ENCODE results near the gene USP47.

Gene USP47

DNA sequence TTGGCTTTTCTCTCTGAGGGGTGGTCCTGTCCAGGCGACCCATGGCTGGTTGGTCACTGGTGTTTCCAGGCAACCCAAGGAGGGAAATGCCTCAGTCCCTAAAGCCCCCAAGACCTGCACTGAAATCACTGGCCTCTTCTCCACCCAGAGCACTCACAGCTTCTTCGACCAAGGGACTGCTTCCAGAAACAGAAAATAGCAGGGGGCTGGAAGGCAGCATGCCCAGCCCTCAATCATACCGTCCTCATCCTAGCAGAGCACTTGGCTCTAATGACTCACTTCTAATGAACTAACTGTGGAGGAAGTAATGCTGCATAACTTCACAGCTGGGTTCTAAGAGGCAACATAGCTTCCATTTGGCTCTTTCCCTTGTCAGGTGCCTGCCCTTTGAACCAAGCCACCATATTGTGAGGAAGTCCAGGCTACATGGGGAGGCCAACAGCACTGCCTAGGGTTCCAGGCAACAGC is 139.1 kb downstream of the USP47 start:
- no peak for DNase-seq (ENCODE audit: low read depth)

DNA sequence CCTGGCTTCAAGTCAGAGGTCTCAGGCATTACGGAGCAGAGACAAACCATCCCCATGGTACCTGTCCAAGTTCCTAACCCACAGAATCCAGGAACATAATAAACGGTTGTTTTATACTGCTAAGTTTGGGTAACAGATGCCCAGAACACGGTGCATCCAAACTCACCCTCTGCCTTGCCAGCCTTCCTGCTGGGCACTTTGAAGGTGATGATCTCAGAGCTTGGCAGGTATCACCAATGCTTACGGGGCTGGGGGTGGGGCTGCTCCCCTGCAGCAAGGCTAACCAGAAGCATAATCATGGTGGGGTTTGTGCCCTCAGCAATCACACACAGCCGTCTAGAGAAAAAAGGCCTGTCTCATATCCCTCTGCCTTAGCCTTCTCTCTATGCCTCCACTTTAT is 139.6 kb downstream of the USP47 start:
- DNase-seq (ENCODE audit: low read depth) = no peak

DNA sequence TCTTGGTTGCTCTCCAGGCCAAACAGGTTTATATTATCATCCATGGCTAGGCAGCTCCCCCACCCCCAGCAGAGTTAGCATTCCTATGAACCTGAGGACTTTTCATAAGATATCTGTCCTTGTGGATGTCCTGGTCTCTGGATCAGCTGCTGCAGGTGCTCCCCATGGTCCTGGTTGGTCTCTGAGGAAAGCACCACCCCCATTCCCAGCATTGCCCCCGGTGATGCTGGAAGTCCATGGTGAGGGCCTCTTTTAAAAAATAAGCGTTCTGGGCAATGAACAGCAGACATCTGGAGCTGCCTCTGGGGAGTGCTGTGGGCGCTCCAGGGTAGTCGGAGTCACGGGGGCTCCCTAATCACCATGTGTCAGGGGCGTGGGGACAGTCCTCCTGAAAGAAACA is 140.1 kb downstream of the USP47 start:
- DNase-seq (ENCODE audit: low read depth) = no peak

DNA sequence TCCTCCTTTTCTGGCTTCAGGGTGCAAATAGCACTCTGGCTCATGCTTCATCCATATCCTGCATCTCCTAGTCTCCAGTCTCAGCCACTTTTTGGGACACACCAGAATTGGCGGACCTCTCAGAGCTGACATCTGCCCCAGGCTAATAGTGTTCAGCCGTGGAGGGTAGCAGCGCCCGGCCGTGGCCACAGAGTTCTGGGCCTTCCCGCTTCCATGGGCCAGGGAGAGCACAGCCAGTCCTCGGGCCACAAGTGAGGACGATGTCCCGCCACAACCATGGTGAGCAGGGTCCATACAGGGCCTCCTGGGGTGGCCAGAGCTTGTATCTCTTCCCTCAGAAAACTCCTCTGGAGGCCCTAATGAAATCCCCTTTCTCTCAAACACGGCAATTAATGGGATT is 140.7 kb downstream of the USP47 start:
- DNase-seq (ENCODE audit: low read depth) = no peak

DNA sequence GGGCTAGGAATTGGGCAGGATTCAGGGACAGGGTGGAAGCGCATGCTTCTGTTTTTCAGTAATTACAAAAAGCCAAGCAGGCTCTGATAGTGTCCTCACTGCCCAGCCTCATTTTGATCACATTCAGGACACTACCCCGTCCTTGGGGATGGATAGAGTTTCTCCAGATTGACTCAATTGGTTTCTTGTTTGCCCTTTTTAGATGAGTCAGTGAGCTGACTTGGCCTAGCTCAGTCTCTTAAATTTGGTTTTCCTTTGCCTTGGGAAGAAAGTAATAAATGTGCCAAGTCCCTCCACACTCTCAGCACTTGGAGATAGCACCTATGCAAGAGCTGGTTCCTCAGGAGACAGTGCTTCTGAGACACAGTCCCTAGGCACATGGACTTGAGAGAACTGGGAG is 141.2 kb downstream of the USP47 start:
- DNase-seq (ENCODE audit: low read depth) = no peak

DNA sequence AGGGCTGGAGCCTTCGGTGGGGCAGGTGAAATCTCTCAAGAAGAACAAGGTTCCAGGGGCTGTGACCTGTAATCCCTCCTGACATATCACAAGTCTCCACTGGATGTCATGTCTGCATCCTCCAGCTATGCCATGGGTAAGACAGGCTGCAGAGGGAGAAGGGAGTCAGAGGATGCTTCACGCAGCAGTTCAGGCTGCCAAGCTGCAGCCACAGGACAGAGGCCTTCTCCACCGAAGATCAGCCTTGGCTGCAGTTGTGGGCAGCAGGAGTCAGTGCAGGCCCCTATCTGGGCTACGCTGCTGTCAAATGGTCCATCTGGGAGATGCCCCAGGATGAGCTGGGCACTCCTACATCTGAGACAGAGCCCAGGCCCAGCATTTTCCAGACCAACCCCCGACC is 141.7 kb downstream of the USP47 start:
- DNase-seq (ENCODE audit: low read depth) = no peak

DNA sequence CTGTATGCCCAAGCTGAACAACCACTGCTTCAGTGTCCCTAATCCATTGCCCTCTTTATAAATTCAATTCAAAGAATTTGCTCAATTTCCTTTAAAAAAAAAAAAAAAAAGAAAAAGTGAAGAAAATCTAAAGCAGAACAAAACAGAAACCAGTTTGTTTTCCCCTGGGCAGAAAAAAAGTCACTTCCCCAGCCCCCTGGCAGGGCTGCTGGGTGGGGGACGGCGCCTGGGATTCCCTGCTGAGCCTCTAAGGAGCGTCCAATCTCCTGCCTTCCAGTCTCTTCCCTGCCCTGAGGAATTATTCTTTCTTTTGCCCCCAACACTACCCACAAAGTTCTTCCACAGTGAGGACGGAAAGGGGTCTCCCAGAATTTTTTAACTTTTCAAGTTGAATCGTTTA is 142.8 kb downstream of the USP47 start:
- no peak for DNase-seq (ENCODE audit: low read depth)

DNA sequence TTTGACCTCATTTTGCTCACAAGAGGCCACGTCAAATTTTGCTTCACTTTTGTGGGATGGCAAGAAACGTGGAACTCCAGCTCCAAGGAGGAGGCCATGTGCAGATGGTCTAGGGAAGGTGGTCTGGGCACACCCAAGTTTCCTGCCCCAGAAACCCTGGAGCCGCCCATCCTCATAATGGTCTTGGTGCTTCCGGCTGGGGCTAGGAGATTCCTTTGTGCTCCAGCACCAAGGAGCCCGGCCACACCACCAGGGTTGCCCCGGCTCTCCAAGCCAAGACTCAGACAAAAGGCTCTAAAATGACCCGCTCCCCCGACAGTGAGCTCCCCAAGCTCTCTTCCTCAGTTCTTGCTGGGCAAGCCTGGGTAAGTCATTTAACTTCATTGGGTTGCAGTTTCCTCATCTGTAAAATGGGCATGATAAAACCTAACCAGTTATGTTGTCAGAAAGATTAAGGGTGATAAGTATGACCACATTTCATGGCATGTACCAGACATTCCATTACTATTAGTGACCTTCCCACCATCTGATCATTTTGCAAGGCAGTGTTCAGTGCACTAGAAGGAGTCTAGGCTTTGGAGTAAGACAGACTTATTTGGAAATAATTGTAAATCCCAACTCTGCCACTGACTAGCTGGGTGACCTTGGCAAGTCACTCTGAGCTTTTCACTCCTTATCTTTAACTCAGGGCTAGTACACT is 143.4 kb downstream of the USP47 start:
- DNase-seq (ENCODE audit: low read depth) = no peak

DNA sequence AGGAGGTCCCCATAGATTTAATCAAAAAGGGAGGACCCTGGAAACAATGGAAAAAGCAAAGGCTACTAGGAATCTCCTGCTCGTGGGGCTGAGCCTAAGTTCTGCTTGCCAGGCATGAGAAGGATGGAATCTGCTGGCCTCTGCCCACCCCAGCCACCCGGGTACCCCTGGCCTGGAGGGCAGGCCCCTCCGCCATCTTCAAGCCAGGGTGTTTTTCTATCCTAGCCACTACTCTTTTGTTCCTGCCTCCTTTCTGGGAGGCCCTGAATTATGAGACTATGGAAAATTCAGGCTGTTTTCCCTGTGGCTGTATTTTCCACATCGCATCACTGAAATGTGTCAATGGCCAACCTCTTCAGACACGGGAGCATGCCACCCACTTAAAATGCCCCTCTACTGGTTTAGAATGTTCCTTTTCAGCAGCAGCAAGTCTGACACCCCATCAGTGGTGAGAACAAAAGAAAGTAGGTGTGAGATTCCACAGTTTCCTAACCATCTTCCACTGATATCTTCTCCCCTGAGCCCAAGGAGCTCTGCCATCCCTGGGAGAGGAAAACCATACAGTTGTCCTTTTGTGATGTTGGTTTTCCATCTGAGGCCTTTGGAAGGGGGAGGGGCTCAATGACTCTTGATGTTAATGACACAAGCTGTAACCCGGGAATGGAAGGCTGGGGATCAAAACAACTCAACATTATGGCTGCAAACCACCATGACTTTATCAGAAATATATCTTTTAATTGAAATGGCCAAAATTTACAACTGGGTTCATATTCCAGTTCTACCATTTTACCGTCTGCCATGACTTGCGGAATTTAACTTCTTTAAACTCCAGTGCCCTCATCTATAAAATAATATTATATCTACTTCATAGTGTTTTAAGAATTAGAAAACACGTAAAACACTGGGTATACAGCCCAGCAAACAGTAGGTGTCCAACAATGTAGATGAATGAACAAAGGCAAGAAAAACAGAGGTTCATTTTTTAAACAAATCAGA is 144.5 kb downstream of the USP47 start:
- no peak for DNase-seq (ENCODE audit: low read depth)

DNA sequence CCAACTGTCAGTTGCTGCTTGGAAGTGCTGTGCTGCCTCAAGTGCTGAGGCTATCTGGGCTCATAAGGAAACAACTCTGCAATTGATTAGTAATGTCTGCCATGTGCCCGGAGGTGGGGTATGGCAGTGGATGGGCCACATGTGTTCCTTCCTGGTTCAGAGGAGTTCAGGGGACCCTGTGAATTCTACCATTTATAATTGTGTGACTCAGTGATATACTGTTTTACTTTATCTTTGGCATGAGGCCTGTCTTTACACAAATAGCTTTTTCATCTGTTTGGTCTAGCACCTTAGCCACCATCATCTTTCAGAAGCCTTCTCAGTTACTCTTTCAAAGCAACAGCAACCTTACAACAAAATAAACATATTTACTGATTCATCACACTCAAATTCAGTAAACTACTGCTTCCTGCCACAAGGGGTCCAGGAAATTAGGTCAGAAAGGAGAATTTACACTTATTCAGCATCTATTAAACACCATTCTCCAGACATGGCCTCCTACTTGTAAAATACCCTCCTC is 145.8 kb downstream of the USP47 start:
- DNase-seq (ENCODE audit: low read depth) = no peak

DNA sequence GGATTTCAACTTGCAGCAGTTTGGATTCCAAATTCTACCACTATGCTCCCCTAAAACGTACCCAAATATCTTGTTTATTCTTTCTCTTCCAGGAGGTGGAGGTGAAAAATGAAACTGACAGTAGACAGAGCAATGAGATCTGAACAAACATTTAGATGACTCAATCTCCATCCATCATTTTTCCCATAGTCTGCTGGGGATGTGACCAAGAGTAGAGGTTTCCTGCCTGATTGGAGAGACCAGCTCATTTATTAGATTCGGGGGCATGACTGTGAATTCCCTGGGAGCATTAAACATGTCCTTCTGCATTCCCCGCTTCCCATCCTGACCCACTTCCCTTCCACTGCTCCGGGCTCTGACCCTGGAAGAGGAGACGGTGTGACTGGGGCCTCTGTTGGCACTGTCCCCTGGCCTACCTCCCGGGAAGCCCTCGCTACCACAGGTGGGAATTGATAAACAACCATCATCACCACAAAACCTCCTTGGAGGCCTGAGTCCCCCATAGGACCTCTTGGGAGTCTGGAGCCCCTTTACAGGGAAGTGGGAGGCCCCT is 146.4 kb downstream of the USP47 start:
- no peak for DNase-seq (ENCODE audit: low read depth)

DNA sequence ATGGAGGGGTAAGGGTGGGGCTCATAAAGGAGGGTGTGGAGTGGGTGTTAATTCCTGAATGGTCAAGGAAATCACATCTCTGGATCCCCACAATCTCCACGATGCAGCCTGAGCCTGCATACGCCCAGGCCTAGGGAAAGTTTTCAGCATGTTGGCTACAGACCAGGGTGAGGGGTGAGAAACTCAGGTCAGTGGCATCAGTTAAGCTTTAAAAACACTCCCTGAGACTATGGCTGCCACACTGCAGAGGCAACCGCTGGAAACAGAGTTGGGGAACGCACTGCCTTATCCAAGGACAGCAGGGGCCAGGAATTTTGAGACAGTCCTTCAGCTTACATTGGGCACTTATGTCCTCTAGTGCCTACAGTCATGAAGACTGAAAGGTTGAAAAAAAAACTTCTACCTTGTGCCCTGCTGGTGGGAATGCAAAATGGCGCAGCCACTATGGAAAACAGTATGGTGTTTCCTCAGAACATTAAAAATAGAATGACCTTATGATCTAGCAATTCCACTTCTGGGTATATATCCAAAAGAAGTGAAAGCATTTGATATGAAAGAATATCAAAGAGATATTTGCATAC is 147.0 kb downstream of the USP47 start:
- no peak for DNase-seq (ENCODE audit: low read depth)

DNA sequence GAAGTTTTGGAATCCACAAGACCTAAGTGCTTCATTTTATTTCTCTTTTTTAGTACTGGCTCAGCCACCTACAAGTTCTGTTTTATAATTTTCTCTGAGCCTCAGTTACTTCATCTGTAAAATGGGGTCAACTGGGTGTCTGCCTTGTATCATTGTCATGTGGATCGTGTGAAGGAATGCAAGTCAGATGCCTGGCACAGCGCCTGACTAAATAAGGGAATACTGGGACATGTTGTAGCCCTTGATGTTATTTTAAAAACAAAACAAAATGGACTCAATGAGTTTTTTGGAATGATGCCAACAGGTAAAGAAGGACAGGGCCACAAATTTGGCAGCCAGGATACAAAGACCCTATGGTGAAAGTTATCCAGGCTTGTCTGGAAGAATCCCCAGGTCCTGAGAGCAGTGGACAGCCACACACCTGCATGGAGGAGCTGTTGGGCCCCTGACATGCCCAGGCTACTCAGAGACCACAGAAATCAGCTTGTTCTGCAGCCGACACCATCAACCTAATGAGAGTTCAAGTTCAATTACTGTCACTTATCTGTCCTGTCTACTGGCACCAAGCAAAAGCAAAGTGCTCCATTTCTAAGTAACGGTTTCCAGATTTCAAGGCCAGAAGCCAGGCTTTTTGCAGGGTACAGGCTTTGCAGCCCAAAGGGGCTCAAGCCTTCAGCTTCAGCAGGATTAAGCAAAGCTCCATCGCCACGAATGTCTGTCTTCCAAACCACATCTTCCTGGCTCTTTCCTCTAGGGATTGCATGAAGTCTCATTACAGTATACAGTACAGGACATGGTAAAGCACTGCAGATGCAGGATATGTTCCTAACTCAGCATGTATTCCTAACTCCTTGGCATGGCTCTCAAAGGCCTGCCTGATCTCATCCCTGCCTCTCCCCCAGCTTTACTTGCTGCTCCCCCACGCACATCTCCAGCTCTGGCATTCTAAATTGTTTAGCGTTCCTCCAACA is 148.3 kb downstream of the USP47 start:
- DNase-seq (ENCODE audit: low read depth) = no peak

DNA sequence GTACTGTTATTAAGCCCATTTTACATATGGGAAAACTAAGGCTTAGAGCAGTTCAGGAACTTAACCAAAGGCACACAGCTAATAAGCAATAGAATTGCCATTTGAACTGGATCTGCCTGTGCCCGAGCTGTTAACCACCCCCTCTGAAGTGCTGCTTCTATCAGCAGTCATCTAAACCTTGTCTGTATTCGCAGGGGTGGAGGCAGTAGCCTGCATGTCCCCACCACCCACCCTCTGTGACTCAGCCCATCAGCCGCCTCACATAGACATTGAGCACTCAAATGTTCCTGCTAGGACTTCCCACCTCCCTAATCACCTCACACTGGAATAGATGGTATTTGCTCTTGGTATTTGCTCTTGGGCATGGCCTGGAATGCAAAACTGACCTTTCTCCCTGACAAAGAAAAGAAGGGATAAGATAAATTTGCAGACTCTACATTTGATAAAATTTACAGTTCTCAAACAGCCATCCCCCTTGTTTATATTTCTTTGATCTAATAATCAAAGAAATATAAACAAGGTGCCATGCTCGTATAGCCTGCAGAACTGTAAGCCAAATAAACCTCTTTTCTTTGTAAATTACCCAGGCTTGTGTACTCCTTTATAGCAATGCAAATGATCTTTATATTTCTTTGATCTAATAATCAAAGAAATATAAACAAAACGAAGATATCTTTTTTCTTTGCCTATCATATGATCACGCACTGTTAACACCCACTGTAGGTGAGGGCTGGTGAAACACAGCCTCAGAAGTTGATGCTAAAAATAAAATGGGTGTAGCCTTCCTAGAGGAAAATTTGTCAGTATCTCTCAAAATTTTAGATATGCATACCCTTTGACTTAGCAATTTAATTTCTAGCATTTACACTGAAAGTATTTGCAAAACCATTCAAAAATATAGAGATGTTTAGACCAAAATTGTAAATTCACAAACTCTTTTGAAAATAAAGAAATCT is 150.8 kb downstream of the USP47 start:
- no peak for DNase-seq (ENCODE audit: low read depth)

DNA sequence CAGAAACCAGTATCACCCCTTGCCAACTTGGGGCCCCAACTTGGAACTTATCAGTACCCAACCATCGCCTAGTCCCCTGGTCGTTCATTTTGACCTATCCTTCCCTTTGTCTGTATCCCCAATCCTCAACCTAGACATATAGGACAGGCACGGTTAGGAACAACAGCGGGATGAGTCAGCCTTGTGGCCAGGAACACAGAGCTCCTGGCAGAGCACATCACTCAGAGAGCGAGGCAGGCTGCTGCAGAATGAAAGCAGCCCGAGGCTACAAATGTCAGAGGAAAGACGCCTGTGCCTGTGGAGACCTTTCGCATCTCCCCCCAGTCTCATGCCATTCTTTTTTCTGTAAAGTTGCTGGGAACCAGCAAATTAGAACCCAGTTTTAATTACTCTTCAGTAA is 152.1 kb downstream of the USP47 start:
- DNase-seq (ENCODE audit: low read depth) = no peak

DNA sequence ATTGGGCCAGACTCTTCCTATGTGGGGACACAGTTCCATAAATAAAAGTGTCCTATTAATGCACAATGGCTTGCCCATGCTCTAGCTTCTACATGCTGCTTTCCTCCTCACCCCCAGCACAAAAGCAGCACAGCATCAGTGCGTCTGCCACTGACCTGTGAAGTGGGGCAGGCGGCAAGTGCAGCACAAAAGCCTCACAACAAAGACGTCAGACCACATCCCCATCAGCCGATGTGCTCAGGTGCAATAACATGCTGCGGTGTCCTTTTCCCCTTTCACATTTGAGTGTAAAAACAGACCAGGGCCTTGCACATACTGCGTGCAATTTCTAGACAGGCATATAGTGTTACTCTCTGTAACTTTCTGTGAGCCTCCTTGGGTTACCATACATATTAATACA is 153.8 kb downstream of the USP47 start:
- DNase-seq (ENCODE audit: low read depth) = no peak

DNA sequence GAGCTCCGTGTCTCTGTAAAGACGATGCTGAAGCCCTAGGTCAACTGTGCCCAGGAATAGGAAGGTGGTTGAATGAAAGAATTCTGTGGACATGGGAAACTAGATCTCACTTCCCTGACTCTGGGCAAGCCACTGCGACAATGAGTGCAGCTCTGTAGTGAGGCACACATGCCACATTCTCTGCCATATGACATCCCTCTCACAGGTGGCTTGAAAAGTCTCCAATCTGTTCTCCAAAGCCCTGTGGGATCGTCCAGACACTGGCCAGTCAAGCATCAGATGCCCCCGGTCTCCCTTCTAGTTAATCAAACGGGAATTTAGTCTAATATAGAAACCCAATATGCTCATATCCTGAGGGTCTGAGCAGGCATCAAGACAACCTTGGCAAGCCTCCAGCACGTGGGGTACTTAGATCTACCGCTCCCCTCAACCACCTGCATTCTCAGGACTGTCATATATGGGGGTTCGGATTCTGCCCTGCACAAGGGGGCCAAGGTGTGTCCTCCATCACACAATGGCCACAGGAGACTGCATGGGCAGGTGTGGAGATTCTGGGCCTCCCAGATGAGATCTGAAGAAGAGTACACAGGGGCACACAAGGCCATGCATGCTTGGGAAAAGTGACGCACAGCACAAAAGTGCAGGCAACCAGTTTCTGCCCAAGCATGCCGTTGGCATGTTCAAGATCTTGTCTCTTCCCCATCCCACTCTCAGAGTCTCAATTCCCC is 154.7 kb downstream of the USP47 start:
- no peak for DNase-seq (ENCODE audit: low read depth)

DNA sequence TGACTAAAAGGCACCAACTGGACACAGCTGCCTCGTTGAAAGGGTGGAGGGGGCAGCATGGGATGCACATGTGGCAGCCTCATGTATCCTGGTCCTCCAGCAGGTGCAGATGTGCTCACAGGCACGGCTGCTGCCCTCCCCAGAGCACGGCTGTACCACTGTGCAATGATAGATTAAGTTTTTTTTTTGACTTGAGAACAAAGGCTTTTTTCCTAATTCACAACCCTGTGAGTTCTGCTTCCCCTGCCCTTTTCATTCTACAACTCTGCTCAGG is 155.2 kb downstream of the USP47 start:
- DNase-seq (ENCODE audit: low read depth) = no peak

DNA sequence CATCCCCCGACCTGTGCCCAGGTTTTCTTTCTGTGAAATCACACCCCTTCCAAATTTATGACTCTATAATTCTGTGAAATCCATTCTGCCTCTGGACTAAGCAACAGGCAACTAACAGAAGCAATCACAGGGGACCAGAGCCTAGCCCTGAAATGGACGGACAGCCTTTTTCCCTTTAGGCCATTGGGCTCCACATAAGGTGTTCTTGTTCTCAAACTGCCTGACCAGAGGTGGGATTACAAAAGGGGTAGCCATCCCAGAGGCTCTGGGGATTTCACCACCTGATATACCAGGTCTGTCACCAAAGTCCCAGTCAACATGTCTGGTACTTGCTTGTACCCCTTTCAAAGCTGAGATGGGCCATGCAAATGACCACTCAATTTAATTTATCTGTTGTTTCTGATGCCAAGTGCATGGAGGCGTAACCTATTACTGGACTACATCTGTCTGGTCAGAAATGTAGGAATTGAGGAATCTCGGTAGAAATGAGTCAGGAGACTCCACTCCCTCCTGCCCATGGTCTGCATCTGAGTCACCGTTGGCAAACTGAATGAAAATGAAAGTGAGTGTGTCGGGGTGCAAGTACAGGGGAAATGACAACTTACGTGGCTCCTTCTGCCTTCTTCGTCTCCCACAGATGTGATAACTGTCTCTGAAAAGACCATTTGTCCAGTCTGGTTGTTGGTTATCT is 156.5 kb downstream of the USP47 start:
- no peak for DNase-seq (ENCODE audit: low read depth)

Data from stimulated activated CD8-positive, alpha-beta memory T cell treated with anti-CD3 and anti-CD28 coated beads, Interleukin-4, amount 100 ng/mL, for 24 hours (primary cell).